ENCODE results near the gene ZNF135. TPM values are rescaled to one million over a fixed set of nuclear protein-coding genes. Genes with fewer than 3 reads are reported as not detected.

The ZNF135 gene
- polyA plus RNA-seq, 1 of the 3 experiments (the other 2 are of a cell fraction): 0.41 TPM

DNA sequence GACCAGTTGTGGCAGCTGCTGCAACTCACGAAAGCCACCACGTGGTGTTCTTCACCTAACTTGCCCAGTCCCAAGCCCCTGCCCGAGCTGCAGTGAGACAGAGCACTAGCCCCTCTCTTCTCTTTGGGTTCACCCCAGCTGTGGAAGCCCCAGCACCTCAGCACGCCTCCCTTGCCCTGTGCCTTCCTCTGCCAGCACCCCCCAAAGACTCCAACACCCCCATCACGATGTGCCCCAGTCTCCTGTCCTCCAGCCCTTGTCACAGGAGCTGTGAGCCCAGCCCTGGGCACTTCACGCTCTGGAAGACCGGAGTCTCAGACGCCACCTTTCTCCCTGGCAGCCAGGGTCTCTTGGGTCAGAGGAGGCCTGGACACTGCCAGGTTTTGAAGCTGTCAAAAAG, 2.2 kb upstream of the ZNF135 start:
- H3K9ac ChIP-seq: no peak overlapping the region
- no peaks in the 10 kb centered on the region for H4K20me1 ChIP-seq (ENCODE audit: insufficient read depth)
- DNase-seq: no peak
- ChIA-PET POLR2A (no interaction called here), CTCF (no interaction called here)
- no peak overlapping the region for H3K4me2 ChIP-seq
- TF ChIP-seq, protein P1, sequence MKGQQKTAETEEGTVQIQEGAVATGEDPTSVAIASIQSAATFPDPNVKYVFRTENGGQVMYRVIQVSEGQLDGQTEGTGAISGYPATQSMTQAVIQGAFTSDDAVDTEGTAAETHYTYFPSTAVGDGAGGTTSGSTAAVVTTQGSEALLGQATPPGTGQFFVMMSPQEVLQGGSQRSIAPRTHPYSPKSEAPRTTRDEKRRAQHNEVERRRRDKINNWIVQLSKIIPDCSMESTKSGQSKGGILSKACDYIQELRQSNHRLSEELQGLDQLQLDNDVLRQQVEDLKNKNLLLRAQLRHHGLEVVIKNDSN (IDR thresholded peaks at IDR 0.05; ENCODE audit: borderline replicate concordance, low read depth): no peak
- TF ChIP-seq NFIC (IDR thresholded peaks at IDR 0.05; ENCODE audit: borderline replicate concordance) (no peak), JUND (IDR thresholded peaks at IDR 0.05) (no peak), FOXJ3 (CRISPR knock-in tag; IDR thresholded peaks at IDR 0.05) (no peak), CHD2 (IDR thresholded peaks at IDR 0.05; ENCODE audit: low read length, partially characterized antibody) (no peak)
- TF ChIP-seq, protein P2, sequence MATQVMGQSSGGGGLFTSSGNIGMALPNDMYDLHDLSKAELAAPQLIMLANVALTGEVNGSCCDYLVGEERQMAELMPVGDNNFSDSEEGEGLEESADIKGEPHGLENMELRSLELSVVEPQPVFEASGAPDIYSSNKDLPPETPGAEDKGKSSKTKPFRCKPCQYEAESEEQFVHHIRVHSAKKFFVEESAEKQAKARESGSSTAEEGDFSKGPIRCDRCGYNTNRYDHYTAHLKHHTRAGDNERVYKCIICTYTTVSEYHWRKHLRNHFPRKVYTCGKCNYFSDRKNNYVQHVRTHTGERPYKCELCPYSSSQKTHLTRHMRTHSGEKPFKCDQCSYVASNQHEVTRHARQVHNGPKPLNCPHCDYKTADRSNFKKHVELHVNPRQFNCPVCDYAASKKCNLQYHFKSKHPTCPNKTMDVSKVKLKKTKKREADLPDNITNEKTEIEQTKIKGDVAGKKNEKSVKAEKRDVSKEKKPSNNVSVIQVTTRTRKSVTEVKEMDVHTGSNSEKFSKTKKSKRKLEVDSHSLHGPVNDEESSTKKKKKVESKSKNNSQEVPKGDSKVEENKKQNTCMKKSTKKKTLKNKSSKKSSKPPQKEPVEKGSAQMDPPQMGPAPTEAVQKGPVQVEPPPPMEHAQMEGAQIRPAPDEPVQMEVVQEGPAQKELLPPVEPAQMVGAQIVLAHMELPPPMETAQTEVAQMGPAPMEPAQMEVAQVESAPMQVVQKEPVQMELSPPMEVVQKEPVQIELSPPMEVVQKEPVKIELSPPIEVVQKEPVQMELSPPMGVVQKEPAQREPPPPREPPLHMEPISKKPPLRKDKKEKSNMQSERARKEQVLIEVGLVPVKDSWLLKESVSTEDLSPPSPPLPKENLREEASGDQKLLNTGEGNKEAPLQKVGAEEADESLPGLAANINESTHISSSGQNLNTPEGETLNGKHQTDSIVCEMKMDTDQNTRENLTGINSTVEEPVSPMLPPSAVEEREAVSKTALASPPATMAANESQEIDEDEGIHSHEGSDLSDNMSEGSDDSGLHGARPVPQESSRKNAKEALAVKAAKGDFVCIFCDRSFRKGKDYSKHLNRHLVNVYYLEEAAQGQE (IDR thresholded peaks at IDR 0.05; ENCODE audit: low read depth, low read length): no peak
- TF ChIP-seq, protein P3, sequence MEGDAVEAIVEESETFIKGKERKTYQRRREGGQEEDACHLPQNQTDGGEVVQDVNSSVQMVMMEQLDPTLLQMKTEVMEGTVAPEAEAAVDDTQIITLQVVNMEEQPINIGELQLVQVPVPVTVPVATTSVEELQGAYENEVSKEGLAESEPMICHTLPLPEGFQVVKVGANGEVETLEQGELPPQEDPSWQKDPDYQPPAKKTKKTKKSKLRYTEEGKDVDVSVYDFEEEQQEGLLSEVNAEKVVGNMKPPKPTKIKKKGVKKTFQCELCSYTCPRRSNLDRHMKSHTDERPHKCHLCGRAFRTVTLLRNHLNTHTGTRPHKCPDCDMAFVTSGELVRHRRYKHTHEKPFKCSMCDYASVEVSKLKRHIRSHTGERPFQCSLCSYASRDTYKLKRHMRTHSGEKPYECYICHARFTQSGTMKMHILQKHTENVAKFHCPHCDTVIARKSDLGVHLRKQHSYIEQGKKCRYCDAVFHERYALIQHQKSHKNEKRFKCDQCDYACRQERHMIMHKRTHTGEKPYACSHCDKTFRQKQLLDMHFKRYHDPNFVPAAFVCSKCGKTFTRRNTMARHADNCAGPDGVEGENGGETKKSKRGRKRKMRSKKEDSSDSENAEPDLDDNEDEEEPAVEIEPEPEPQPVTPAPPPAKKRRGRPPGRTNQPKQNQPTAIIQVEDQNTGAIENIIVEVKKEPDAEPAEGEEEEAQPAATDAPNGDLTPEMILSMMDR (IDR thresholded peaks at IDR 0.05): no peak
- no peaks in the 10 kb centered on the region for H3K27me3 ChIP-seq (ENCODE audit: insufficient read depth)
- H2AFZ ChIP-seq (ENCODE audit: low read depth): no peak overlapping the region
- H3K36me3 ChIP-seq (replicated peaks in 1 of 2; ENCODE audit: control insufficient read depth in 1 of 2, insufficient read depth in 2 of 2, low read length in 1 of 2): no peaks in the 10 kb centered on the region
- H3F3A ChIP-seq (replicated peaks; ENCODE audit: insufficient read depth): no peaks in the 10 kb centered on the region
- no peaks in the 10 kb centered on the region for H3K4me1 ChIP-seq (ENCODE audit: control insufficient read depth in 1 of 2, insufficient read depth in 2 of 2, low read depth in 1 of 2, low read length in 1 of 2)
- no peak overlapping the region for H3K4me3 ChIP-seq (ENCODE audit: low read depth in 2 of 2, low read length in 1 of 2)
- no peaks in the 10 kb centered on the region for H3K9me3 ChIP-seq
- H3K27ac ChIP-seq (ENCODE audit: low read depth in 2 of 2, low read length in 1 of 2): no peak overlapping the region
- no peaks in the 10 kb centered on the region for H3K9me2 ChIP-seq
- WGBS (ENCODE audit: low lambda C conversion rate): 28% methylated on average over 7 of the region's 8 CpGs
- no peaks in the 10 kb centered on the region for H3K79me2 ChIP-seq (ENCODE audit: insufficient read depth)

DNA sequence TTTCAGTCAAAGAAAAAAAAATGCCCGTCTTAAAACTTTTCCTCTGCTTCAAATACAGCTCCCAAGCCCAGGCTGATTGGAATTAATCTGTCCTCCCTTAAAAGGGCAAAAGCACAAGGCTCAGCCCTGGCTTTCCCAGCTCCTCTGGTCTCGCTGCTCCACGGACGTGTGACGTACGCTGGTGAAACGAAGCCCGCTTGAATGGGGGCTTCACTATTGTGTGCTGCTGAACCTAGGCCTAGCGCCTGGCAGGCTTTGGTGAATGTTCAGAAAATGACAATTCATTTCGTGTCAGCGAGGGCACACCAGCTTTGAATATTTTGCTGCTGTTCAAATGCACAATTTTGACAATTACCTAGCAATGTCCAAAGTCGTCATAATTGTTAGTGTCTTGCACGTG, 615 bp upstream of the ZNF135 start:
- POLR2A ChIA-PET: interaction anchor here (1.0 to 1.4 kb wide), 3 partner anchors 12 to 244 kb away, joined by 3 to 4 read pairs (median 3); partner anchors contain the start of genes ZNF274 and ZNF552
- H3F3A ChIP-seq (replicated peaks; ENCODE audit: insufficient read depth): no peaks in the 10 kb centered on the region
- no peaks in the 10 kb centered on the region for H3K36me3 ChIP-seq (replicated peaks in 1 of 2; ENCODE audit: control insufficient read depth in 1 of 2, insufficient read depth in 2 of 2, low read length in 1 of 2)
- no peaks in the 10 kb centered on the region for H3K9me2 ChIP-seq
- TF ChIP-seq NFIC (IDR thresholded peaks at IDR 0.05; ENCODE audit: borderline replicate concordance) (no peak), GATA2 (CRISPR knock-in tag; IDR thresholded peaks at IDR 0.05) (no peak), ZBTB33 (IDR thresholded peaks at IDR 0.05; ENCODE audit: borderline replicate concordance, low read depth) (no peak), SMC3 (IDR thresholded peaks at IDR 0.05; ENCODE audit: low read depth, low read length) (no peak), RAD21 (IDR thresholded peaks at IDR 0.05; ENCODE audit: low read length) (no peak)
- TF ChIP-seq, protein P1 (IDR thresholded peaks at IDR 0.05; ENCODE audit: borderline replicate concordance, low read depth): no peak
- TF ChIP-seq, protein P4, sequence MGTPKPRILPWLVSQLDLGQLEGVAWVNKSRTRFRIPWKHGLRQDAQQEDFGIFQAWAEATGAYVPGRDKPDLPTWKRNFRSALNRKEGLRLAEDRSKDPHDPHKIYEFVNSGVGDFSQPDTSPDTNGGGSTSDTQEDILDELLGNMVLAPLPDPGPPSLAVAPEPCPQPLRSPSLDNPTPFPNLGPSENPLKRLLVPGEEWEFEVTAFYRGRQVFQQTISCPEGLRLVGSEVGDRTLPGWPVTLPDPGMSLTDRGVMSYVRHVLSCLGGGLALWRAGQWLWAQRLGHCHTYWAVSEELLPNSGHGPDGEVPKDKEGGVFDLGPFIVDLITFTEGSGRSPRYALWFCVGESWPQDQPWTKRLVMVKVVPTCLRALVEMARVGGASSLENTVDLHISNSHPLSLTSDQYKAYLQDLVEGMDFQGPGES (IDR thresholded peaks at IDR 0.05; ENCODE audit: low read depth, low read length): no peak
- no peak for DNase-seq
- no peak overlapping the region for H2AFZ ChIP-seq (ENCODE audit: low read depth)
- H3K9ac ChIP-seq: no peak overlapping the region
- no peaks in the 10 kb centered on the region for H3K4me1 ChIP-seq (ENCODE audit: control insufficient read depth in 1 of 2, insufficient read depth in 2 of 2, low read depth in 1 of 2, low read length in 1 of 2)
- no peaks in the 10 kb centered on the region for H4K20me1 ChIP-seq (ENCODE audit: insufficient read depth)
- no peak overlapping the region for H3K4me3 ChIP-seq (ENCODE audit: low read depth in 2 of 2, low read length in 1 of 2)
- H3K27ac ChIP-seq (ENCODE audit: low read depth in 2 of 2, low read length in 1 of 2): no peak overlapping the region
- no peak overlapping the region for H3K4me2 ChIP-seq
- 74% methylated on average over 13 of the region's 13 CpGs for WGBS (ENCODE audit: low lambda C conversion rate)
- no peaks in the 10 kb centered on the region for H3K27me3 ChIP-seq (ENCODE audit: insufficient read depth)
- CTCF ChIA-PET: no interaction called here
- H3K79me2 ChIP-seq (ENCODE audit: insufficient read depth): no peaks in the 10 kb centered on the region
- no peaks in the 10 kb centered on the region for H3K9me3 ChIP-seq

Data from SK-N-SH (cell line).